Skeletal muscle satellite cell (primary cell): ENCODE results near the gene GULP1.
"Not testable (repeated sequence)": the region's sequence is repeated elsewhere in the genome, so short reads cannot be mapped to it uniquely, and the experiment has no call there.

Experiments
- H3K27me3 ChIP-seq: 2 replicates; pipeline ENCODE4 v1.7.0; 2013; ENCODE audit warnings: low read length; ENCODE audit not compliant: control insufficient read depth, insufficient read depth
- H3K36me3 ChIP-seq: 2 replicates; pipeline ENCODE4 v1.7.0; 2013; ENCODE audit warnings: mild to moderate bottlenecking, control low read depth, low read length; ENCODE audit not compliant: insufficient read depth
- H3K4me1 ChIP-seq: 2 replicates; pipeline ENCODE4 v1.7.0; 2013; ENCODE audit warnings: low read length; ENCODE audit not compliant: control insufficient read depth, insufficient read depth
- H3K4me2 ChIP-seq: 2 replicates; pipeline ENCODE4 v1.7.0; 2013; ENCODE audit warnings: mild to moderate bottlenecking, low read length
- H3K4me3 ChIP-seq: 2 replicates; pipeline ENCODE4 v1.7.0; 2013; ENCODE audit warnings: low read length
- H3K9ac ChIP-seq: 2 replicates; pipeline ENCODE4 v1.7.0; 2013; ENCODE audit warnings: mild to moderate bottlenecking, low read depth, low read length, moderate library complexity
- H3K9me3 ChIP-seq: replicated peaks from 2 replicates; pipeline ENCODE4 v1.7.0; 2013; ENCODE audit warnings: mild to moderate bottlenecking, control low read depth, low read length

The GULP1 gene

DNA sequence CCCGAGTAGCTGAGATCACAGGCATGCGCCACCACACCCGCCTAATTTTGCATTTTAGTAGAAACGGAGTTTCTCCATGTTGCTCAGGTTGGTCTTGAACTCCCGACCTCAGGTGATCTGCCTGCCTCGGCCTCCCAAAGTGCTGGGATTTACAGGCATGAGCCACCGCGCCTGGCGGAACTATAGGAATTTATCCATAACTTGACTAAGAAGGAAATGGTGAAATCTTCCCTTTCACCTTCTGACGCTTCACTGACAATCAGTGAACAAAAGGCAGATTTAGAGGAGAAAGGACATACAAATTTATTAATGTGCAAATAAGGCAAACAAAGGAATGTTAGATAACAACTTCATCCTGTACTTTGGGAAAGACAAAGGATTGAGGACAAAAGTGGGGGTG is 15.4 kb upstream of the GULP1 start:
- H3K4me1 ChIP-seq = no peaks in the 10 kb centered on the region

GRCh38 chr2:188277786-188278185 is 13.9 kb upstream of the GULP1 start:
- no peaks in the 10 kb centered on the region for H3K27me3 ChIP-seq
- no peak overlapping the region for H3K4me3 ChIP-seq
- H3K9me3 ChIP-seq = no peaks in the 10 kb centered on the region
- H3K4me2 ChIP-seq = no peak overlapping the region
- no peaks in the 10 kb centered on the region for H3K36me3 ChIP-seq
- H3K4me1 ChIP-seq = no peaks in the 10 kb centered on the region
- H3K9ac ChIP-seq = no peak overlapping the region

More for the DNA sequence above, 15.4 kb upstream of the GULP1 start:
- Histone ChIP-seq H3K36me3 (no peaks in the 10 kb centered on the region), H3K4me3 (no peak overlapping the region), H3K9ac (no peak overlapping the region), H3K4me2 (no peak overlapping the region), H3K9me3 (no peaks in the 10 kb centered on the region), H3K27me3 (no peaks in the 10 kb centered on the region)

- no peaks in the 10 kb centered on the region for H3K27me3 ChIP-seq
- H3K4me1 ChIP-seq = no peaks in the 10 kb centered on the region
- no peak overlapping the region for H3K9ac ChIP-seq
- H3K9me3 ChIP-seq = no peaks in the 10 kb centered on the region
- peak overlapping the region; percentile 7 for H3K4me2 ChIP-seq
- H3K4me3 ChIP-seq = no peak overlapping the region
- no peaks in the 10 kb centered on the region for H3K36me3 ChIP-seq
These were observed 13.1 kb upstream of the GULP1 start for GRCh38 chr2:188278388-188279092.

DNA sequence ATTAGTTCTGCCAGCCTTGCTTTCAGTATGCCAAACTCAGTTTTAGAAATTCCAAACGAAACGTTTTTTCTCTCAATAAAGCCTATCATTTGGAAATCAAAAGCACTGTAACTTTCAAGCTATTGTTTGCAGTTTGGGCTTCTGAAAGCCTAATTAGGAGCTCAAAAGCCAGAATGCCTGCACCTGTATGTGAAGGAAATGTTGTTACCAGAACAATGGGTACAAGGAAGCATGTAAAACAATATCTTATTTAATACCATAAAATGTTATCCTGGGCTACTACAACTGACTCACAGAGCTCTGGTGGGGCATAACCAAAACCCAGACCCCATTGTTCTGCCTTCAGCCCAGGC is 12.6 kb upstream of the GULP1 start:
- Histone ChIP-seq H3K9me3 (no peaks in the 10 kb centered on the region), H3K4me1 (no peaks in the 10 kb centered on the region), H3K9ac (no peak overlapping the region), H3K4me3 (no peak overlapping the region), H3K4me2 (no peak overlapping the region), H3K27me3 (no peaks in the 10 kb centered on the region), H3K36me3 (no peaks in the 10 kb centered on the region)

- H3K4me1 ChIP-seq = no peaks in the 10 kb centered on the region
- no peaks in the 10 kb centered on the region for H3K36me3 ChIP-seq
These were observed 10.9 kb upstream of the GULP1 start for GRCh38 chr2:188280811-188281222.

DNA sequence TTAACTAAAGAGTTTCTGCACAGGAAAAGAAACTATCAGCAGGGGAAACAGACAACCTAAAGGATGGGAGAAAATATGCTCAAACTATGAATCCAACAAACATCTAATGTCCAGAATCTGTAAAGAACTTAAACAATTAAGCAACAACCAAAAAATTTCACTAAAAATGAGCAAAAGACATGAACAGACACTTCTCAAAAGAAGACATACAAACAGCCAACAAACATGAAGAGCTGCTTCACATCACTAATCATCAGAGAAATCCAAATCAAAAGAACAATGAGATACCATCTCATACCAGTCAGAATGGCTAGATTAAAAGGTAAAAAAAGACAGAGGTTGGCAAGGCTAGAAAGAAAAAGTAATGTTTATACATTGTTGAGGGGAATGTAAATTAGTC is 8.8 kb upstream of the GULP1 start:
- H3K36me3 ChIP-seq = no peaks in the 10 kb centered on the region
- H3K4me3 ChIP-seq = no peak overlapping the region
- H3K9ac ChIP-seq = no peak overlapping the region

More at GRCh38 chr2:188280811-188281222, 10.9 kb upstream of the GULP1 start:
- Histone ChIP-seq H3K9me3 (no peaks in the 10 kb centered on the region), H3K4me3 (no peak overlapping the region), H3K27me3 (no peaks in the 10 kb centered on the region), H3K4me2 (no peak overlapping the region), H3K9ac (no peak overlapping the region)

DNA sequence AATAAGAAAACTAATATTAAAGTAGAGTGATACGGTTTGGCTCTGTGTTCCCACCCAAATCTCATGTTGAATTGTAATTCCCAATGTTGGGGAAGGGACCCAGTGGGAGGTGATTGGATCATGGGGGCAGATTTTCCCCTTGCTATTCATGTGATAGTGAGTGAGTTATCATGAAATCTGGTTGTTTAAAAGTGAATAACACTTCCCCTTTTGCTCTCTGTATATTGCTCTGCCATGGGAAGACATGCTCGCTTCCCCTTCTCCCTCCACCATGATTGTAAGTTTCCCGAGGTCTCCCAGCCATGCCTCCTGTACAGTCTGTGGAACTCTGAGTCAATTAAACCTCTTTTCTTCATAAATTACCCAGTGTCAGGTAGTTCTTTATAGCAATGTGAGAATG is 7.4 kb upstream of the GULP1 start:
- not testable (repeated sequence) for H3K9me3 ChIP-seq

More for the DNA sequence above, 8.8 kb upstream of the GULP1 start:
- H3K27me3 ChIP-seq = no peaks in the 10 kb centered on the region
- H3K9me3 ChIP-seq = no peaks in the 10 kb centered on the region
- no peaks in the 10 kb centered on the region for H3K4me1 ChIP-seq
- H3K4me2 ChIP-seq = no peak overlapping the region

GRCh38 chr2:188285049-188285448 is 6.6 kb upstream of the GULP1 start:
- no peak overlapping the region for H3K9ac ChIP-seq
- no peaks in the 10 kb centered on the region for H3K36me3 ChIP-seq
- H3K4me2 ChIP-seq = no peak overlapping the region
- no peaks in the 10 kb centered on the region for H3K27me3 ChIP-seq
- H3K9me3 ChIP-seq = no peaks in the 10 kb centered on the region
- H3K4me1 ChIP-seq = no peaks in the 10 kb centered on the region
- no peak overlapping the region for H3K4me3 ChIP-seq

More for the DNA sequence above, 7.4 kb upstream of the GULP1 start:
- not testable (repeated sequence) for H3K4me2 ChIP-seq, H3K9ac ChIP-seq, H3K36me3 ChIP-seq, H3K27me3 ChIP-seq, H3K4me3 ChIP-seq, H3K4me1 ChIP-seq

DNA sequence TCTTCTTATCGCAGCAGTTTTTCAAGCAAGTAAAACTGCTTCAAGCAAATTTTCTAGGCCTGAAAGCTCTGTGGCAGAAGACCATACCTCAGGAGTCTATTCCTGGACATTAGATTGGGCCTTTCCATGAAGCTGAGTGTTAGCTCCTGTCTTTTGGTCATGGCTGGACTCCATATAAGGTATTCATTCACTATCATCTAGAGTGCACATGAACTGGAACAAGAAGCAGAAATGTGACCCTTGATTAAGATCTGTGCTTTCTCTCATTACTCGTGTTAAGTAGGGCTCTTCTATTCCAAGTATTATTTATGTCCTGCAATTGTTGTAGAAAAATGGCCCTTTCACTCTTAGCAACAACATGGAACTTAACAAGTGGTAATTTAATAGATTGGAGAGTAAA is 5.9 kb upstream of the GULP1 start:
- Histone ChIP-seq H3K4me1 (peaks cover 4% of the 10 kb centered on the region), H3K9ac (no peak overlapping the region), H3K27me3 (no peaks in the 10 kb centered on the region), H3K4me3 (no peak overlapping the region), H3K36me3 (no peaks in the 10 kb centered on the region), H3K4me2 (no peak overlapping the region), H3K9me3 (no peaks in the 10 kb centered on the region)

GRCh38 chr2:188291142-188291616 is 495 bp upstream of the GULP1 start:
- no peaks in the 10 kb centered on the region for H3K9me3 ChIP-seq
- H3K9ac ChIP-seq = peak overlapping the region; percentile 92
- H3K27me3 ChIP-seq = no peaks in the 10 kb centered on the region
- H3K4me1 ChIP-seq = peaks cover 32% of the 10 kb centered on the region
- peak overlapping the region; percentile 94 for H3K4me3 ChIP-seq
- H3K4me2 ChIP-seq = peak overlapping the region; percentile 95
- no peaks in the 10 kb centered on the region for H3K36me3 ChIP-seq

DNA sequence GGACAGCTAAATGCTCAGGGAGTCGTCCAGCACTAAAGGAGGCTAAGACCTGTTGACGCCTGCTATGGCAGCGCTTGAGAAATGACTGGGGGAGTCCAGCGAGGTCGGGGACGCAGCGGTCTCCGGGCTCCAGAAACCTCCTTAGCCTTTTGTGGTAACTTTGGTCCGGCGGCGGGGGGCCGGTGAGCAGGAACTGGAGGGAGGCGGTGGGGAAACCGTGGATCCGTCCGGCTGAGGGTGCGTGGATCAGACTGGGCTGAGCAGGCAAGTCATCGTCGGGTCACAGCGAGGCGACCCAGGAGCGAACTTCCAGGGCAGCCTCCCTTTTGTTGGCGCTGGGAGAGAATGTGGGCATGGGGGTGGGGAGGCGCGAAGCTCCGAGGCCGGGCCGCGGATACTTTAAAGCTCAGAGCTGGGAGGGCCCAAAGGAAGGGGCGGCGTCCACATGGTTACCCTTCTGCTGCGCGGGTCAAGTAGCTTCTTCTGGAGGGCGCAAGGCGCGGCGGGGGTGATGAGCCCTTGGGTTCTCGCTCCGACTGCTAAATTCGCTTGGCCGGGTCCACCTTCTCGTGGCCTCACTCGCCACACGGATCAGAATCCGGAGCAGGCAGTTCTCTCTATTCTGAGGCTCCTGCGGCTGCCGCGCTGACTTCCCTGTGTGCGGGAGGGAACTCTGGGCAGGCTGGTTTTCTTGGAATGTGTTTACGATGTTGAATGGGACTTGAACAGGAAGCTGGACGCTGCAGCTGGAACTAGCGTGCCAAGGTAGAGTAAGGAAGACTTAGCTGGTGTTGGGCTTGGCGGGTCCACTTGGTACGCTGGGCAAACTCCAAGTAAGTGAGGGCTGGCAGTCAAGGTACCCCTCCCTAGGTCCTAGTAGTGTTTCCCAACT is 920 bp downstream of the GULP1 start:
- Histone ChIP-seq H3K9me3 (no peaks in the 10 kb centered on the region), H3K4me1 (peaks cover 32% of the 10 kb centered on the region), H3K36me3 (no peaks in the 10 kb centered on the region), H3K4me3 (peak overlapping the region; percentile 94), H3K4me2 (peak overlapping the region; percentile 95), H3K27me3 (no peaks in the 10 kb centered on the region), H3K9ac (peak overlapping the region; percentile 92)
